Activated CD8-positive, alpha-beta memory T cell treated with anti-CD3 and anti-CD28 coated beads for 4 hours (primary cell): ENCODE measurements around the gene ATP10A.

Experiments used
- DNase-seq, 2 donors: peaks; one replicate each; pipeline ENCODE4 v3.0.0-alpha.2; 2020; ENCODE audit warnings: low read depth in 2 of 2

Gene ATP10A

DNA sequence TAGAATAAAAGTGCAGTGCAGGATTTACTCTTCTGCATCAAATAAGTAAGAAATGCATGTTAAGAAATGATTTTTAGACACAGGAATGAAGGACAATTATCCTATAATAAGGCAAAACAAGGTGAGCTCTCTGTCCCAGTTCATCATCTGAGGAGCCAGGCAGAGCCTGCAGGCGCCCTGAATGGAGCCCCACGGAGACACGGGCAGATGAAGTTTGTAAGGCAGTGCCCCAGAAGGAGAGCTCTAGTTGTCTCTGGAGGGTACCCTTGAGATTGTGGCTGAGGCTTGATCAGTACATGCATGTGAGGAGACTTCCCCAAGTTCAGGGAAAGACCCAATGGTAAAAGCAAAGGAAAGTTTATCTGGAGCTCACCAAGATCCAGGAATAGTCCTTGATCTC is 50.3 kb downstream of the ATP10A start:
- DNase-seq: no peak

DNA sequence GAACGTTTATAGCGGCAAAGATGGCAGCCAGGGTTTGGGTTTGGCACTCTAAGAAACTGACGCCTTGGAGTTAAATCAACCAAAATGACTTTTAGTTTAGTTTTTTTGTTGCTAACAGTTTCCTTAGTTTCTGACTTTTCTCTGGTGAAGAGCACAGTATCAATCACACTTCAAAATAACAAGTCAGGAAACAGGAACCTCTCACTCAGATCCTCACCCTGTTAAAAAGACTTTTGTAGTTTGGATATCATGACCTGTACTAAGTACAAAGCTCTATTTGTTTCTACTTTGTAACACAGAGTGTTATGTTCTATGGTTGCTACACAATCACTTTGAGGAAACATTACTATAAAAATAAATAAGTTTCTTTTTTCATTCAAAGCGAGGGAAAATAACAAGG is 51.1 kb downstream of the ATP10A start:
- DNase-seq: no peak

DNA sequence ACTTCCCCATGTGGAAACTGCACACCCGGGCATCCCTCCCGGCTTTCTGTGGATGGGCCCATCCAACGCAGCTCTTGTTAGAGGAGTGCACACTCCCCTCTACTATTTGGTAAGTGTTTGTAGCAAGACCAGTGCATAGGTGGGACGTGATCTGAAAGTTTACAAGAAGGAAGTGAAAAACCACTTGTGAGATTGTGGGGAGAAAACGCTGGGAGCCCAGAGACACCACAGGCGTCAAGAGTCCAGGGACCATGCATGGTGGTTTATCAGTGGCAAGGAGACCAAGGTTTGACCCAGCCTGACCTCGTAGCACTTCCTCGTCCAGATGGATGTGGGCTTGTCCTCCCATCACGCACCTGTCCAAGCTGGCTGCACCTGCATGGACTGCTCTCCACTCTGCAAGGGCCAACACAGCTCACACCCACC is 51.6 kb downstream of the ATP10A start:
- no peak for DNase-seq

DNA sequence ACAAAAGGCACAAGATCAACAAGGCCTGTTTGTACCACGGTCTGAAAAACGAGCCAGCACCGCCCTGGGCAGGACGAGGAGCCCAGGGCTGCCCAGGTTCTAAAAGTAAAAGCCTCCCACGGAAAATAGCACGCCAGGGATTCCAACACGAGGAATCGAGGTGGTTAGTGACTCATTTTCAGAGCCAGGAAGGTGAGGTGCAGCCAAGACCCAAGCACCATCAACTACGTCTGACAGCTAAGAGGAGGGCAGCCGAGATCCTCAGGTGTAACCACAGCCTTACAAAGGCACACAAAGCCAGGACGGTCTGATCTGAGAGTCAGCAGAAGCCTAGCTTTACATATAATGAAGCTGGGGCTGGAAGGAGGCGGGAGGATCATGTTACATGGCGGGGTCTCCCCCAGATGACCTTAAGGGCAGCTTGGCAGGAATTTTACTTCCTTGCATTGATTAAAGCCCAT is 52.5 kb downstream of the ATP10A start:
- no peak for DNase-seq

DNA sequence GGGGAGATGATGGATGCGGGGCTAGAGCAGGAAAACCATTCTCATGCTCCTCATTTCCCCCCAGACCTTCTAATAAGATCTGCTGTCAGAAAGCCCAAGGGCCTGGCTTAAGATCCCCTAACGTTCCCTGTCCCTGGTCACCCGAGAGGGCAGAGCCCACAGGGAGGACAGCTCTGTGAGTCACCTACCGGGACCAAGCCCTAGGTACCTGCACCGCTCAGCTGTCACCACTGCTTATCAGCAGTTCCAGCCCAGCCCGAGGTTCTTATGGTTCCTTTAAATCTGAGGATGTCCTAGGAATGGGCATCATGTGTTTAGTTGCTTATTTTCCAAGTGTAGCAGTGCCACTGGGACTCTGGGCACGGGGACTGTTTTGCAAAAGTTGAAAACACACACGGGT is 53.0 kb downstream of the ATP10A start:
- DNase-seq: no peak

DNA sequence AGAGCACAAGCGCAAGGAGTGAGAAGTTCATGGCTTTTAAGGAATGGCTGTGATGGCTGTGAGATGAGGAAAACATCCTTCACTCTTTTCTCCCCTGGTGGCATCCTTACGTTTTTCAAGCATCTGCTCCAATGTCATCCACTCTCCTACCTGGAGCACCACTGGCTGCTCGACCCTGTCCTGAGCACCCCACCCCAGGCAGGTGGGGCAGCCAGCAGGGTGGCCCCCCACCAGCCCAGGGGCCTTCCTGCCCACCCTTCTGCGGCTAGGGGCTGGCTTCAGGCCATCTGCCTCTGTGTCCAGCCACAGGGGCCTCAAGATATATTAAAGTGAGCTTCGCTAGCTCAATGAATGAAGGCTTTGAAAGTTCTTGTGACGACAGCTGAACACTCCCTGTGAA is 56.1 kb downstream of the ATP10A start:
- no peak for DNase-seq

DNA sequence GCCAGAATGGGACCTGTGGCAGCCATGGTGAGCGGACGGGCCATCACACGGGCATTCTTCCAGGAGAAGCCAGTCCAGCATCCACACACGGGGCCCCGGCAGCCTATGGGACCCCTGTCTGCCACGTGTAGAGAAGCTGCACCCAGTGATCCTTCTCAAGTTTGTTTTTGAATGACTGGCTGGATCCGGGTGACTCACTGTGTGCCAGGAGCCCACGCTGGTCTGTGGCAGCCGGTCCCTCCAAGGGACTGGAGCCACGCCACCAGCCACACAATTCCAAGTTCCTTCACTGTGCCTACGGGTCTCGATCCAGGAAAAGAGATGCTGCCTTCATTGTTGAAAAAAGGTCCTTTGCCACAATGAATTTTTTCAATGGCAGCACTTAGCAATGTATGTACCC is 58.1 kb downstream of the ATP10A start:
- no peak for DNase-seq

DNA sequence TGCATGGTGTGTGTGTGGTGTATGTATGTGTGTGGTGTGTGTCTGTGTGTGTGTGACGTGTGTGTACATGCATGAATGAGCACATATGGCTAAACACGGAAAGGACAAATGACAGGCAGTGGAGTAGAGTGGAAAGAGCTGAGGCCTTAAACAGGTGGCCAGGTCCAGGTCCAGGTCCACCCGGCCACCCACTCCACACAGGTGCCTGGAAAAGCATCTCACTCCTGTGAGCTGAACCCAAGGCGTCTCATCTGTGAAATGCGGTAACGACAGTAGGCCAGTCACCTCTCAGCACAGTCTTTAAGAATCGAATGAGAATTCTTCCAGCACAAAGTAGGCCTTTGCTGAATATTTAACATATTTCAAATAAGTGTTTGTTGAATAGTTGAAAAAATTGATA is 58.7 kb downstream of the ATP10A start:
- DNase-seq: no peak

DNA sequence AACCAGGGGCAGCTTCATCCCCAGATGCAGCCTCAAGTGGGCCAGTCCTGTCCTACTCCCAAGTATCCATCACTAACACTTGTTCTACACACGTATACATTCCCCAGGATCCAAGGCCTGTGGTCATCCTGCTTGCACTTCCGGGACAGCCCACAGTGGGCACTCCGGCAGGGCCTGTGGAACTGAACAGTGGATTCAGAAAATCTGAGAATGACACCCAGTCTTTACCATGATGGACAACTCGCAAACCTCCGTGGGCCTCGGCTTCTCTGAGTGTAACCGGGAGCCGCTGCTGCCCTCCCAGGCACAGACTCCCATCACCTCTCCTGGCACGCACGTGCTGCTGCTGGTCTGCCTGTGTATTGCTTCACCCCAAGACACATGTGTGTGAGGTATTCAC is 59.6 kb downstream of the ATP10A start:
- no peak for DNase-seq

DNA sequence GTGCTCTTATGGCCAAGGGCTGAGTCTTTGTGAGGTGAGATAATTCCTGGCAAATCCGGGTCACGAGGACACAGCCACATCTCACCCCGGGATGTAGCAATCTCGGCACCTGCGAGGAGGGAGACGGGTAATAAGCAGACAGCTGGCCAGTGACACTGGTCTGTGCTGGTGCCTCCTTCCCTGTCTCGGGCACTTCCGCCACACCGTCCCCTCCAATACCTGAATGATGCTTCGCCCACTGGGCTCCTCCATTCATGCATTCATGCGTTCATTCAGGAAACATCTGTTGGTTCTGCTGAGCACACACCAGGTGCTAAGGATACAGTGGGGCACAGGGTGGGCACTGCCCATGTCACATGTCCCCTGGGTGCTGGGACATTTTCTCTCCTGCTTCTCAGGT is 60.1 kb downstream of the ATP10A start:
- DNase-seq: no peak

DNA sequence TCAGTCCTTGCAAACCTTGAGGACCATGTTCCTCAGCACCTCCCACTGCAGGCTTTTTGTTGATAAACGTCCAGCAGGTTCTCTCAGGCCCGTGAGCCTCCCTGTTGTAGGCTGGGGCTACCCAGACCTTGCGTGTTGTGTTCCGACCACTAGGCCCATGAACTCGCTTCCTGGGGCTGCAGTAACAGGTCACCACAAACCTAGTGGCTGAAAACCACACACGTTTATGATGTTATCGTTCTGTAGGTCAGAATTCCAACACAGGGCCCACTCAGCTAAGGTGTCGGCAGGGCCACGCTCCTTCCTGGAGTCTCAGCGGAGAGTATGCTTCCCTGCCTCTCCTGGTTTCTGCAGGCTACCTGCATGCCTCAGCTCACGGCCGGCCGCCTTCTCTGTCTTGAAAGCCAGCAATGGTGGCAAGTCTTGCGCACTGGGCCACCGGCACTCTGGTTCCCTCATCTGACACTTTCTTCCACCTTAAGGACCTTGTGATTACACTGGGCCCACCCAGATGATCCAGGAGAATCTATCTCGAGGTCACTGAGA is 60.8 kb downstream of the ATP10A start:
- DNase-seq: no peak

DNA sequence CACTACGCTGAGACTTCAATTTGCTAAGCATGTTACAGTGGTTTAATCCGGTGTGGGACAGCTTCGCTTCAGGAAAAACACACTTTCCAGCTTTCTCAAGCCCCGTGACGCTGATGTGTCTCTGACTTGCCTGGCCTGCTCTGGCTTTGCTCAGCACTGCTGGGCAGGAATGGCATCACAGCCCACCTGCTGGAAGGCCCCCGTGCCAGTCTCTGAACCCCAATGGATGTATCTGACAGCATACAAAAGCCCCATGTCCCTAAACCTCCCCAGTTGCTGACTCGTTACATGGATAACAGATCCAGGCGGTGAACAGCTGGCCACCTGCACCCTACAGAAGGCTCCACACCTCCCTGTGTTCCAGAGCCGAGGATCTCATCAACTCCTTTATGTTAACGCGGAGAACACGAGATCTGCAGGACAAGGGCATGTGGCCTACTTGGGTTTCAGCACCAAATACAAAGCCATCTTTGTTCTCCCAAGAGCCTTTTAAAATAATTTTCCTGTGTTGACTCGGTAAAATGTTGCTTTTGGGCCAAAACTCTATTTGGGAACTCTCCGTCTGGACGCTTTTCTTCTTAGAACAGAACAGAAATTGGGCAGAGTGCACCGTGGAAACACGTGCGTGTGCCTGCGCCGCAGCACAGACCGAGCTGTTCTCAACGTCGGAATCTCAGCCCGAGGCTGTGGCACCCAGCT is 61.4 kb downstream of the ATP10A start:
- DNase-seq: no peak

DNA sequence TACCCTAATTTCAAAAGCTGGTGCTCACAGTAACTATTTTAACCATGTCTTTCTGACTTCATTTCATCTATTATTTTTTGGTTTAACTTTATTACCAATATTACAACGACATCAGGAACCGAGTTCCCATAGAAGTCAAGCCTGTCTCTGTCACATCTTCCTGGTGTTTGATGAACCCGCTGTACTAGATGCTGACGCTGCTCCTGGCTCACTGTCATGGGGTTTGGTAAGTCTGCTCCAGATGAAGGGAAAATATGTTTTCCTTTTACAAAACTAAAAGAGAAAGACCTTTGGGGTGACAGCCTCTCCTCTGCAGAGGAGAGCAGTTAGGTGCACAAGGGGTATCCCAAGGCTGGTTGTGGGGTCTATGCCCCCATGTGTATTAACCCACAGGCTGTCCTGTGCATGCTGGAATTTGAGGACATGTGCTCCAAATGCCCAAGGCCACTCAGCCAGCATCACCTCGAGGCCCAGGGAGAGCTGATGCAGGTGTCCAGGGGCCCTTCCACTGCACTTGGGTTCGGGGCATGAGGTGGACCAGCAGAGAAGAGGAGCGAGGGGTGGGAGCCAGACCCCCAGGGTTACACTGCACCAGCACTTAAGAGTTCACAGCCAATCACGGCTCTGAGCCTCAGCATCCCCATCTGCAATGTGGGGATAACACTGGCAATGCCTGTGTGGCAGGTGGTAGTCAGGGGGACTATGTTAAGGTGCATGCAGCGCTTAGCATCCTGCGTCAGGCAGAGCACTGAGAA is 62.2 kb downstream of the ATP10A start:
- DNase-seq: no peak

DNA sequence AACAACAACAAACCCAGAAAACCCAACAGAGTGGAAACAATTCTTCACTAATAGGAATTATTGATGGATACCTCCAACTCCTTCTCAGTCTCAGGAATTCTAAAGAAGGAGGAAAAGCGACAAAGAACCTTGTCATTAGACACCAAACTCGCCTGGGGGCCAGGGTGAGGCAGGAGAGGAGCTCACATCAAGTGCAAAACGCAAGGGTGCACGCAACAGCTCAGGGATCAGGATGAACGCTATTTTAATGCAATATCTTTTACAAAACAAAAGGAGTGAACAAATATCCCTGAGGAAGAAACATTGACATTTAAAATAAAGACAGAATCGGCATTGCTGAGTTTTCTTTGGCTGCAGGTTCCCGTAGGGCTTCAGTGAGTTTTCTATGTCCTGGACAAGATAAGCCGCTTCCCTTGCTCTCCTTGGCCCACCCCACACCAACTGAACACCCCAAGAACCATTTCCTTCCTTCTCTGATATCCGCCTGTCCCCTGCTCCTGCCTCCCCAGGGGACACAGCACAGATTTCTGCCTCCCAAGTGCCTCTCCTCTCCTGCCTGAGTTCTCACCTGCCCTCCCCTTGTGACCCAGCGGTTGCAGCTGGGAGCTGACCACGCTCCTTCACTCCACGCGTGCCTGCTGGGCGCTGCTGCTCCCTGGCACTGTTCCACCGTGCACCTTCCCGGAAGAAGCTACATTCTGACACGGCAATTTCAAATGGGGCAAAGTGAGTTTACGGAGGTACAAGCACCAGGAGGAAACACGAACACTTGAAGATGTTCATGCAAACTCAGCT is 63.0 kb downstream of the ATP10A start:
- no peak for DNase-seq

DNA sequence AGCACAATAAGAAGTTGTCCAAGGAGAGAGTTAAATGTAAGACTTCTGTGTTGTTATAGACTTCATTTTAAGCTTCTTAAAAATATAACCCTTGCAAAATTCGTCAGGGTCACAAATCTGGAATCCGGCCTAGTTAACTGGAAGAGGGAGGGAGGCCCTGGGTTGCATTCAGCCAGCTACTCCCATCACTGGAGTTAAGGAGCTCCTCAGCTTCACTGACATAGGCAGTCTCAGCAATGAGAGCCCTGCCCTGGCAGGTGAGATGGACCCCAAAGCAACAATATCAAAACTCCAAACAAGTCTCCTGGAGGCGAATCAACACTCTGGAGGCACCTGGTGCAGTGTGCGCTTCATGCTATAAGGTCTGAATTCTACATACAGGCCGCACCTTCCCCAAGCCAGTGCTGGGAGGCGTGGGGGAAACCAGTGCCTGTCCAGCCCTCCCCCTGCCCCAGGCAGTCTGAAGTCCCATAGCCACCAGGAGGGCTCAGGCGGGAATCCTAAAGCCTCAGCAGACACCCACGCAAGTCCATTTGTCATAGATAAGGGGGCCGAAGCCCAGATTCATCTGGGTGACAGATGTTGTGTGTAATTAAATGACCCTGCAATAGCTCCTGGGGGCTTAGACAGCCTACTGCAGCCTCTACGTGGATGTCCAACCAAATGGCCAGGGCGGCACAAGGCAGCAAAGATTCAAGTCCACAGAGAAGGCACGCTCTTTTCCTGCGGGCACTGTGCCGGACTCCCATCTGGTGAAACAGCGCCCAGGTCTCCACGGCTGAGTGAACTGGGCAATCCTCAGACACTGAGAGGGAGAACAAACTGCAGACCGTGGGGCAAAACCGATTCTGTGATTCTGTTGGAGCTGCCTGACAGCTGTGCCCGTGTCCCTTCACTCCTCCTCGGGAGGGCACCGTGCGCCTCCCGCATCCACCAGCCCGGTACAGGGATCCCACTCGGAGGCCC is 64.9 kb downstream of the ATP10A start:
- no peak for DNase-seq

DNA sequence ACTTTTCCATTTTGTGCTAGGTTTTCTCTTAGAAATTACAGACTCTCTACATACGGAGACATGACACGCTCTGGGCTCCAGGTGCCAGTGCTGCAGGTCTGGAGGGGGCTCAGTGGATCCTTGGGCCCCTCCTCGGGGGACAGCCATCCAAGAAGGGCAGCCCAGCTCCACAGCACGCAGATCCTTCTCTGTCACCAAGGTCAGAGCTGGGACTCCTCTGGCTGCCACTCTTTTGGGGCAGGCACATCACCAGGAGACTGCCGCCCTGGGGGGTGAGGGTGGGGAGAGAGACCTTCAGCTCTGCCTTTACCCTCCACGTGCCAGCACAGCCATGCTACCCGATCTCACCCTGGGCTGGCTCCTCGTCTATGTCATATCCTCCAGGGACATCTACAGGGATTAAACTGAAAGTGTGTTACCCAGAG is 65.6 kb downstream of the ATP10A start:
- no peak for DNase-seq

DNA sequence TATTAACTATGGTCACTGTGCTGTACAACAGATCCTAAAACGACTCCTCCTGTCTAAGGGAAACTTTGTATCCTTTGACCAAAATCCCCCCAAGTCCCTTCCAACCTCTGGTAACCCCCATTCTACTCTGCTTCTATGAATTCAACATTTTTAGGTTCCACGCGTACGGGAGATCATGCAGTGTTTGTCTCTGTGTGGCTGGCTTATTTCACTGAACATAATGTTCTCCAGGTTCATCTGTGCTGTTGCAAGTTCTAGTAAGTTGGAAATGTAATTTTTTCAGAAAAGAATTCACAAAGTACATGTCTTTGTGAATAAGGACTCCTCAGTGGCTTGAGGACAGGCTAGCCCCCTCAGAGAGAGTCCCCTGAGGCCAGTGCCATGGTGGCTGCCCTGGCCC is 66.1 kb downstream of the ATP10A start:
- DNase-seq: no peak

DNA sequence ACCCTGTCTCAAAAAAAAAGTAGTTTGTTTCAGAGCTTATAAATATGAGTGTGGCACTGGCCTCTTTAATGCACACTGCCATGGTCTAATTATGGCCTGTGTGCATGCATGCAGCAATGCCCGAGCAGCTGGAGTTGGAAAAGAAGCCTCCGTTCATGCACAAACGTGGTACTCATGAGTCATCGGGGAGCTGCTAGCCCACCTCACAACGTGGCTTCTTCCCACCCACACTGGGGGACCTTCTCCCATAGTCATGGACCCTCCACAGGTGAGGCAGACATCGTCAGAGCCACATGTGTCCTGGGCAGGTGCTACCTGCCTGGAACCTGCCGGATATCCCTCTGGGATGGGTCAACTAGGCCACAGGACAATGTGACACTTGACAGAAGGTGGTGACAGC is 66.7 kb downstream of the ATP10A start:
- DNase-seq: no peak

DNA sequence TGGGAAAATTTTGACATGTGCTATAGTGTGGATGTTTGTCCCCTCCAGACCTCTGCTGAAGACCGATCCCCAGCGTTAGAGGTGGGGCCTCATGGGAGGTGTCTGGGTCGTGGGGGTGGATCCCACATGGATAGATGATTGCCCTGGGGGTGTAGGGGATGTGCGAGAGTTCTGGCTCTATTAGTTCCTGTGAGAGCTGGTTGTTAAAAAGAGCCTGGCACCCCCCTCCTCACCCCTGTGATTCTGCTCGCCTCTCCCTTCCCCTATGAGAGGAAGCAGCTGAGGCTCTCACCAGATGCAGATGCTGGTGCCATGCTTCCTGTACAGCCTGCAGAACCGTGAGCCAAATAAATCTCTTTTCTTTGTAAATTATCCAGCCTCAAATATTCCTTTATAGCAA is 67.4 kb downstream of the ATP10A start:
- DNase-seq: no peak

DNA sequence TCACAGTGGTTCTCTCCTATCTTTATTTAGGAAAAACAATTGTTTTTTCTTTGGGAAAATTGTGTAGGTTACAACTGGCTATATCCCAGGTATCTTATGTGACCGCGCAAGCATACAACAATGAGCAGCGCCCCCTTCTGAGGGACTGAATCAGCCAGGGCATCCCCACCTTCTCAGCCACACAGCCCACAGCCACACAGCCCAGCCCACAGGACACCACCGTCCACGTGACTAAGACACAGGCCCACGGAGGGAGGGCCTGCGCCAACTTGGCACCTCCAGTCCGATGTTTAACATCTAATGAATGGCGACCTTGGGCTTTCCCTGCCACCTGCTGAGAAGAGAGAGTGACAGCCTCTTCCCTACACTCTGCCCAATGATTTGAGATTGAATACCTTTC is 68.1 kb downstream of the ATP10A start:
- no peak for DNase-seq

DNA sequence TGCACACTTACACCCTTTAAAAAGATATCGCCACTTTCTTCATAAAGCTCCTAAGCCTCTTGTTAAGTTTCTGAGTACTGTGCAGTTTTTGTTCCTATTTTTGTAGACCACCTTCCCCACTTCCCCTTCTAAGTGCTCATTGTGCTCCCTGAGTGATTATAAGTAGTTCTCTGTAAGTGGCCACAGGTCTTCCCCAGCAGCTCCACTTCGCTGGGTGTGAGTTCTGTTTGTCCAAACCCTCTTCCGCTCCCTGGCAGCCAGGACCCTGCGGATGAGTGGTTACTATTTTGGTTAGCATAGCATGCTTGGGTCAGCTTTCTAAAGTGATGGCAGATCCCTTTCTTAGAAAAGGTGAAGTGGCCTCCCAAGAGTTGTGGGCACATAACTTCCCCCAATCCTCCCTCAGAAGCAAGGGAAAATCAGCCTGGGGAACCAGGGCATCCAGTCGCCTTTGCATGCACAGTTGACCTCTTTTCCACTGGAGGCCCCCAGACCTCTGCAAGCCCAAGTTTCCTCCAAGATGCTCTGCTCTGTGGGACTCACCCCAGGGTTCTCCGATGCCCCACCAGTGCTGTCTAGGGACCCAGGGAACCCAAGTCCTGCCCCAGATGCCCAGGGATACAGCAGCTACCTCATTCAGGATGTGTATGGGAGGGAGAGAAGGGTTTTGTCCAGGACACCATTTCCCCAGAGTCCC is 69.6 kb downstream of the ATP10A start:
- DNase-seq: no peak
